HCT116 (cell line): Measurements from ENCODE around the gene ODF4. TPM values are rescaled to one million over a fixed set of nuclear protein-coding genes. Genes with fewer than 3 reads are reported as not detected.

Experiments
- ATAC-seq: fragments of 200-7000 bp; cut with Tn5 transposase; 2 replicates; pipeline ENCODE4 v1.9.1; 2020; ENCODE audit warnings: mild to moderate bottlenecking, moderate library complexity
- BruUV-seq: library from RNA; stranded (reverse); fragments of 400-500 nt; replicated peaks from 2 replicates; lab custom pipeline; 2021; lab: Mats Ljungman, UMichigan
- CTCF ChIA-PET: fragments of 300-600 bp; sonication (Branson Sonifier 250); formaldehyde crosslinking; loops from one replicate; lab custom pipeline; 2021; ENCODE audit warnings: antibody characterized with exemption; lab: Charles Lee
- POLR2A ChIA-PET: fragments of 300-600, 350-600 bp; sonication (Branson Sonifier 250); formaldehyde crosslinking; loops from one replicate; lab custom pipeline; 2021; ENCODE audit warnings: antibody characterized with exemption; lab: Charles Lee
- RAD21 ChIA-PET, 2 experiments: fragments of 300-600 bp; sonication (Branson Sonifier 250); formaldehyde crosslinking; loops; one replicate each; lab custom pipeline; 2023; ENCODE audit warnings: low total read pairs in 2 of 2; ENCODE audit not compliant: uncharacterized antibody in 2 of 2, unreplicated experiment in 2 of 2, low non-redundant PET in 1 of 2; lab: Charles Lee
- DNase-seq: peaks from one replicate; pipeline ENCODE4 v3.0.0-alpha.2; 2010; ENCODE audit warnings: low read depth, low spot score
- H2AFZ ChIP-seq: fragments of 200-600 bp; shearing (Covaris generic), sonication (generic); 2 replicates; pipeline ENCODE4 v1.6.1; 2017; ENCODE audit warnings: low read depth, mixed run types, mixed read lengths, antibody characterized with exemption, low read length; ENCODE audit not compliant: poor library complexity, severe bottlenecking
- H3K27ac ChIP-seq: 2 replicates; pipeline ENCODE4 v1.5.1; 2012; ENCODE audit warnings: low read depth, low read length
- H3K27me3 ChIP-seq: fragments of 200-600 bp; sonication (generic); 2 replicates; pipeline ENCODE4 v1.6.1; 2016; ENCODE audit warnings: mixed run types, low read length, mixed read lengths; ENCODE audit not compliant: insufficient read depth
- H3K36me3 ChIP-seq, 2 experiments: fragments of 200-500 bp in 1 of 2; fragments of 200-600 bp in 1 of 2; sonication (Bioruptor generic) in 1 of 2; sonication (generic) in 1 of 2; 2 replicates each; pipeline versions ENCODE4 v1.5.1 to v1.6.1; 2014 to 2016; ENCODE audit warnings: low read length in 2 of 2, inconsistent platforms in 1 of 2, mixed read lengths in 1 of 2, mixed run types in 1 of 2; ENCODE audit not compliant: insufficient read depth in 2 of 2, control insufficient read depth in 1 of 2
- H3K4me1 ChIP-seq, 2 experiments: fragments of 200-600 bp in 1 of 2; sonication (generic) in 1 of 2; 2 replicates each; pipeline versions ENCODE4 v1.5.1 to v1.6.1; 2012 to 2017; ENCODE audit warnings: low read length in 2 of 2, inconsistent platforms in 1 of 2, mild to moderate bottlenecking in 1 of 2, mixed read lengths in 1 of 2, mixed run types in 1 of 2, moderate library complexity in 1 of 2; ENCODE audit not compliant: insufficient read depth in 2 of 2, control insufficient read depth in 1 of 2
- H3K4me2 ChIP-seq: fragments of 200-600 bp; sonication (generic); 2 replicates; pipeline ENCODE4 v1.6.1; 2017; ENCODE audit warnings: mixed run types, low read length, mixed read lengths
- H3K4me3 ChIP-seq, 2 experiments: fragments of 200-600 bp in 1 of 2; sonication (generic) in 1 of 2; replicated peaks in 1 of 2; 2 replicates each; pipeline ENCODE4 v1.5.1; 2011 to 2016; ENCODE audit warnings: low read length in 2 of 2, control low read depth in 1 of 2, low read depth in 1 of 2, mild to moderate bottlenecking in 1 of 2, mixed read lengths in 1 of 2, mixed run types in 1 of 2
- H3K79me2 ChIP-seq: fragments of 200-600 bp; sonication (generic); 2 replicates; pipeline ENCODE4 v1.6.1; 2017; ENCODE audit warnings: mild to moderate bottlenecking, mixed run types, low read length, moderate library complexity, mixed read lengths; ENCODE audit not compliant: insufficient read depth
- H3K9ac ChIP-seq: fragments of 200-600 bp; sonication (generic); 2 replicates; pipeline ENCODE4 v1.6.1; 2016; ENCODE audit warnings: low read length, mixed read lengths
- H3K9me2 ChIP-seq: fragments of 200-600 bp; sonication (generic), shearing (Covaris generic); 2 replicates; pipeline ENCODE4 v1.6.1; 2017; ENCODE audit warnings: mixed run types, mild to moderate bottlenecking, moderate library complexity; ENCODE audit not compliant: insufficient read depth
- H3K9me3 ChIP-seq, 2 experiments: fragments of 200-500 bp in 1 of 2; fragments of 200-600 bp in 1 of 2; sonication (Bioruptor generic) in 1 of 2; sonication (generic) in 1 of 2; 2 replicates each; pipeline ENCODE4 v1.6.1; 2014 to 2017; ENCODE audit warnings: low read length in 2 of 2, mixed read lengths in 2 of 2, inconsistent platforms in 1 of 2, low read depth in 1 of 2, mild to moderate bottlenecking in 1 of 2, mixed run types in 1 of 2, moderate library complexity in 1 of 2; ENCODE audit not compliant: control insufficient read depth in 1 of 2, insufficient read depth in 1 of 2
- H4K20me1 ChIP-seq: fragments of 200-600 bp; sonication (generic), shearing (Covaris generic); 2 replicates; pipeline ENCODE4 v1.6.1; 2017; ENCODE audit warnings: mixed run types, mild to moderate bottlenecking, moderate library complexity; ENCODE audit not compliant: insufficient read depth
- CTCF ChIP-seq, 3 experiments: fragments of 200-600 bp in 1 of 3; sonication (generic) in 1 of 3; IDR thresholded peaks in 2 of 3; conservative IDR thresholded peaks in 1 of 3; 2 replicates each; pipeline ENCODE4 v1.5.1; 2012 to 2017; ENCODE audit warnings: low read depth in 2 of 3, low read length in 2 of 3, antibody characterized with exemption in 1 of 3, borderline replicate concordance in 1 of 3, control low read depth in 1 of 3, mild to moderate bottlenecking in 1 of 3, mixed read lengths in 1 of 3, mixed run types in 1 of 3, moderate library complexity in 1 of 3; ENCODE audit not compliant: insufficient read depth in 1 of 3
- ELF1 ChIP-seq: IDR thresholded peaks from 2 replicates; pipeline ENCODE4 v1.6.1; 2012; ENCODE audit warnings: low read depth, borderline replicate concordance
- EZH2 ChIP-seq: fragments of 200-600 bp; sonication (generic); IDR thresholded peaks from 2 replicates; pipeline ENCODE4 v1.6.1; 2017; ENCODE audit warnings: antibody characterized with exemption, mixed run types
- FOSL1 ChIP-seq: IDR thresholded peaks from 2 replicates; pipeline ENCODE4 v1.6.1; 2012; ENCODE audit warnings: low read depth
- SP1 ChIP-seq: IDR thresholded peaks from 2 replicates; pipeline ENCODE4 v1.6.1; 2012; ENCODE audit warnings: low read depth
- TCF7L2 ChIP-seq: IDR thresholded peaks from 2 replicates; pipeline ENCODE4 v1.7.0; 2011; ENCODE audit warnings: borderline replicate concordance, inconsistent platforms; ENCODE audit not compliant: insufficient read depth, insufficient read length; ENCODE audit errors: extremely low read depth
- intact Hi-C: fragments of 100-400 bp; cut with micrococcal nuclease; formaldehyde crosslinking; loops from 2 replicates; pipeline ENCODE4 v1.10.0; 2022
- total RNA-seq: library from RNA; stranded (reverse); gene quantifications from one replicate; pipeline ENCODE4 v1.2.1, GENCODE V29; 2021; ENCODE audit not compliant: unreplicated experiment

The ODF4 gene
- total RNA-seq, 1 experiment from 2014 or later = not detected

- POLR2A ChIA-PET = no interaction called here
Measured at GRCh38 chr17:8359769-8360168, 20.1 kb downstream of the ODF4 start.

More at GRCh38 chr17:8359769-8360168, 20.1 kb downstream of the ODF4 start:
- peaks cover 0 to 5% of the 10 kb centered on the region in 2 experiments; a peak in 1 of 4 replicates for H3K4me1 ChIP-seq
- H2AFZ ChIP-seq = no peak overlapping the region
- H3K9ac ChIP-seq = no peak overlapping the region
- H3K4me2 ChIP-seq = no peak overlapping the region
- no peaks in the 10 kb centered on the region for H3K27me3 ChIP-seq
- H3K9me2 ChIP-seq = no peaks in the 10 kb centered on the region
- BruUV-seq = no TSS peak
- H3K9me3 ChIP-seq = no peaks in the 10 kb centered on the region
- TF ChIP-seq EZH2 (no peak), ELF1 (no peak), TCF7L2 (no peak), CTCF (IDR thresholded peaks at IDR 0.05 in 2 of 3, conservative IDR thresholded peaks at IDR 0.05 in 1 of 3; ENCODE audit: borderline replicate concordance in 1 of 3, insufficient read depth in 1 of 3, low read depth in 2 of 3, low read length in 2 of 3) (no peak), SP1 (no peak), FOSL1 (no peak)
- TF ChIP-seq, all 23 proteins: peak for 0
- RAD21 ChIA-PET = no interaction called here
- CTCF ChIA-PET = no interaction called here
- no peak overlapping the region for H3K4me3 ChIP-seq
- H3K36me3 ChIP-seq = no peaks in the 10 kb centered on the region
- H4K20me1 ChIP-seq = no peaks in the 10 kb centered on the region
- no peak for DNase-seq
- H3K27ac ChIP-seq = no peak overlapping the region
- no peaks in the 10 kb centered on the region for H3K79me2 ChIP-seq
- no peak for ATAC-seq
- intact Hi-C loops = no loop called here
